Keratinocyte (primary cell): ENCODE results near the gene TXNDC5. TPM values are rescaled to one million over a fixed set of nuclear protein-coding genes. Genes with fewer than 3 reads are reported as not detected.

Experiments used
- DNase-seq: peaks from one replicate; pipeline ENCODE4 v3.0.0-alpha.2; 2011; ENCODE audit warnings: low read depth, missing footprints, low spot score
- FAIRE-seq: peaks from 2 replicates; lab custom pipeline; 2011; peaks lifted over from hg19 to GRCh38; lab: Jason Lieb, UNC
- H2AFZ ChIP-seq: 2 replicates; pipeline ENCODE4 v1.6.0; 2012; ENCODE audit warnings: low read length, control low read depth, inconsistent platforms; ENCODE audit not compliant: control insufficient read depth
- H3K27ac ChIP-seq: 2 replicates; pipeline ENCODE4 v1.5.1; 2011; ENCODE audit warnings: low read length; ENCODE audit not compliant: control insufficient read depth, insufficient read depth
- H3K27me3 ChIP-seq: 3 replicates; pipeline ENCODE4 v1.6.0; 2011; ENCODE audit warnings: low read length; ENCODE audit not compliant: control insufficient read depth, insufficient read depth; ENCODE audit errors: extremely low read depth
- H3K36me3 ChIP-seq, 2 experiments: 2 replicates in 1 of 2; 3 replicates in 1 of 2; pipeline ENCODE4 v1.5.1; 2011; ENCODE audit warnings: low read length in 2 of 2, mild to moderate bottlenecking in 1 of 2; ENCODE audit not compliant: control insufficient read depth in 2 of 2, insufficient read depth in 2 of 2; ENCODE audit errors: extremely low read depth in 1 of 2
- H3K4me1 ChIP-seq: 3 replicates; pipeline ENCODE4 v1.5.1; 2011; ENCODE audit warnings: low read length; ENCODE audit not compliant: control insufficient read depth, insufficient read depth; ENCODE audit errors: extremely low read depth
- H3K4me2 ChIP-seq: 3 replicates; pipeline ENCODE4 v1.6.0; 2011; ENCODE audit warnings: low read depth, low read length; ENCODE audit not compliant: control insufficient read depth, insufficient read depth; ENCODE audit errors: extremely low read depth
- H3K4me3 ChIP-seq, 3 experiments: fragments of 200-600 bp in 1 of 3; sonication (generic) in 1 of 3; 2 replicates in 2 of 3; 3 replicates in 1 of 3; pipeline ENCODE4 v1.5.1; 2011 to 2016; ENCODE audit warnings: low read length in 3 of 3, mild to moderate bottlenecking in 3 of 3, control low read depth in 2 of 3, inconsistent platforms in 1 of 3, low read depth in 1 of 3, mixed read lengths in 1 of 3, mixed run types in 1 of 3, moderate library complexity in 1 of 3; ENCODE audit not compliant: control insufficient read depth in 2 of 3, insufficient read depth in 2 of 3; ENCODE audit errors: extremely low read depth in 1 of 3
- H3K79me2 ChIP-seq: 2 replicates; pipeline ENCODE4 v1.6.0; 2012; ENCODE audit warnings: low read length; ENCODE audit not compliant: control insufficient read depth, insufficient read depth
- H3K9ac ChIP-seq: 3 replicates; pipeline ENCODE4 v1.6.0; 2011; ENCODE audit warnings: low read length; ENCODE audit not compliant: control insufficient read depth, insufficient read depth; ENCODE audit errors: extremely low read depth
- H3K9me1 ChIP-seq: 3 replicates; pipeline ENCODE4 v1.6.0; 2011; ENCODE audit warnings: low read length; ENCODE audit not compliant: control insufficient read depth, insufficient read depth; ENCODE audit errors: extremely low read depth
- H3K9me3 ChIP-seq: 2 replicates; pipeline ENCODE4 v1.5.1; 2012; ENCODE audit warnings: low read depth, low read length; ENCODE audit not compliant: control insufficient read depth
- H4K20me1 ChIP-seq: 3 replicates; pipeline ENCODE4 v1.6.0; 2011; ENCODE audit warnings: low read length; ENCODE audit not compliant: control insufficient read depth, insufficient read depth; ENCODE audit errors: extremely low read depth
- EZH2 ChIP-seq: IDR thresholded peaks from one replicate; pipeline ENCODE4 v1.6.1; 2012; ENCODE audit warnings: inconsistent platforms, mild to moderate bottlenecking, low read length, moderate library complexity
- dilution Hi-C: fragments of 300-500 bp; cut with MboI; formaldehyde crosslinking; loops from one replicate; pipeline ENCODE4 v1.7.0; 2020; ENCODE audit warnings: low sequenced_read_pairs; ENCODE audit not compliant: extremely low pct_ligation_motif_present
- polyA plus RNA-seq, 5 experiments: library from polyadenylated mRNA; depleted of rRNA in 3 of 5; stranded (reverse) in 3 of 5; stranded (forward) in 1 of 5; unstranded in 1 of 5; fragments of >200 nt; gene quantifications; 1 replicate in 1 of 5; 2 replicates in 3 of 5; 3 replicates in 1 of 5; pipeline versions ENCODE4 v1.2.1 to v1.2.3, GENCODE V29; 2011 to 2012; ENCODE audit warnings: missing spikeins in 2 of 5, low read depth in 1 of 5, low replicate concordance in 1 of 5
- TF ChIP-seq, protein P1 (sequence below), 3 experiments: IDR thresholded peaks in 1 of 3; conservative IDR thresholded peaks in 1 of 3; optimal IDR thresholded peaks in 1 of 3; 2 replicates in 2 of 3; 3 replicates in 1 of 3; pipeline versions ENCODE3 to v1.5.1; 2011; ENCODE audit warnings: low read length in 3 of 3, mild to moderate bottlenecking in 3 of 3, moderate library complexity in 2 of 3, control low read depth in 1 of 3, inconsistent platforms in 1 of 3; ENCODE audit not compliant: insufficient read depth in 2 of 3; ENCODE audit errors: extremely low read depth in 1 of 3

TXNDC5 gene
- polyA plus RNA-seq, 1 donor (not counting 4 experiments of a cell fraction or from before 2014, with no cell fraction given), result 112 TPM

DNA sequence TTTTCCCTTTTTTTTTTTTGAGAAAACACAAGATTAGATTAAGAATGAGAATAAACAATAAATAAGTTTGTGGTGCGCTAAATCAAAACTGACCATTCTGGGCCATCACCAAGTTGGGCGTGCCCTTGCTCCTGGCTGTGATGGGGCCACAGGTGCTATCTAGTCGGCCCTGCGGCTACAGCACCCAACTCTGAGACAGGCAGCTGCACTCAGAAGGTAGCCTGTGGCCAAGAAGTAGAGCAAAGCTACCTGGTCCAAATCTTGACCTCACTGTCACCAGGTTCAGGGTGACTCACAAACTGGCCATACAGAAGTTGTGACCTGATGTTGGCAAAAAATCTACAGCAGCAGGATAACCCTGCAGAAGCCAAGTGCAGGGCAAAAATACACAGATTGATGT, 3.4 kb downstream of the TXNDC5 start:
- Histone ChIP-seq H3K27ac (no peak overlapping the region), H2AFZ (no peak overlapping the region), H3K79me2 (peaks cover 45% of the 10 kb centered on the region), H3K4me2 (no peak overlapping the region), H3K4me3 (no peak overlapping the region), H3K9ac (no peak overlapping the region), H3K27me3 (no peaks in the 10 kb centered on the region), H3K4me1 (peaks cover 11% of the 10 kb centered on the region), H3K9me3 (no peaks in the 10 kb centered on the region), H4K20me1 (no peaks in the 10 kb centered on the region), H3K9me1 (no peaks in the 10 kb centered on the region), H3K36me3 (peaks cover 6 to 22% of the 10 kb centered on the region in 2 experiments)
- TF ChIP-seq EZH2, result no peak
- TF ChIP-seq, protein P1, sequence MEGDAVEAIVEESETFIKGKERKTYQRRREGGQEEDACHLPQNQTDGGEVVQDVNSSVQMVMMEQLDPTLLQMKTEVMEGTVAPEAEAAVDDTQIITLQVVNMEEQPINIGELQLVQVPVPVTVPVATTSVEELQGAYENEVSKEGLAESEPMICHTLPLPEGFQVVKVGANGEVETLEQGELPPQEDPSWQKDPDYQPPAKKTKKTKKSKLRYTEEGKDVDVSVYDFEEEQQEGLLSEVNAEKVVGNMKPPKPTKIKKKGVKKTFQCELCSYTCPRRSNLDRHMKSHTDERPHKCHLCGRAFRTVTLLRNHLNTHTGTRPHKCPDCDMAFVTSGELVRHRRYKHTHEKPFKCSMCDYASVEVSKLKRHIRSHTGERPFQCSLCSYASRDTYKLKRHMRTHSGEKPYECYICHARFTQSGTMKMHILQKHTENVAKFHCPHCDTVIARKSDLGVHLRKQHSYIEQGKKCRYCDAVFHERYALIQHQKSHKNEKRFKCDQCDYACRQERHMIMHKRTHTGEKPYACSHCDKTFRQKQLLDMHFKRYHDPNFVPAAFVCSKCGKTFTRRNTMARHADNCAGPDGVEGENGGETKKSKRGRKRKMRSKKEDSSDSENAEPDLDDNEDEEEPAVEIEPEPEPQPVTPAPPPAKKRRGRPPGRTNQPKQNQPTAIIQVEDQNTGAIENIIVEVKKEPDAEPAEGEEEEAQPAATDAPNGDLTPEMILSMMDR (optimal IDR thresholded peaks at IDR 0.05 in 1 of 3, IDR thresholded peaks at IDR 0.05 in 1 of 3, conservative IDR thresholded peaks at IDR 0.05 in 1 of 3; ENCODE audit: extremely low read depth in 1 of 3, insufficient read depth in 2 of 3, low read length in 3 of 3), result no peak
- DNase-seq (no peak), FAIRE-seq (no peak)
- dilution Hi-C loops, result no loop called here

DNA sequence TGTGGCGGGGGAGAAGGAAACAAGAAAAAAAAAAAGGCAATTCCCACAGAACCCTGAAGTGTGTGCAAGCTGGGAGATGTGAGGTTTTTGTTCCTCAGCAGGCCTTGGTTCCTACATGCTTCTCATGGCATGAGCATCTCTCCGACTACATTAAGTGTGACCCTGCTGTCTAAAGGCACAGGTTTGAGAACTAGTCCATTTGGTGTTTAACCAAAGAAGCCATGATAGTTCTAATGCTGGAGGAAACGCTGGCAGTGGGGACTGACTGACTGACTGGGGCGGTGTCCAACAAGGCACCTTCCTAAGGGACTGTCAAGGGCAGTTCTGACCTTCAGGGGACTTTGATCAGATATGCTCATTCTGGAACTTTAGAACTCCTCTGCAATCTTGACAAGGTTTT, 3.8 kb downstream of the TXNDC5 start:
- TF ChIP-seq EZH2, result no peak
- TF ChIP-seq, protein P1 (optimal IDR thresholded peaks at IDR 0.05 in 1 of 3, IDR thresholded peaks at IDR 0.05 in 1 of 3, conservative IDR thresholded peaks at IDR 0.05 in 1 of 3; ENCODE audit: extremely low read depth in 1 of 3, insufficient read depth in 2 of 3, low read length in 3 of 3), result no peak
- Histone ChIP-seq H3K79me2 (peaks cover 45% of the 10 kb centered on the region), H3K36me3 (peaks cover 8 to 22% of the 10 kb centered on the region in 2 experiments), H3K4me1 (peaks cover 9% of the 10 kb centered on the region), H3K4me2 (no peak overlapping the region), H3K9me3 (no peaks in the 10 kb centered on the region), H3K4me3 (no peak overlapping the region), H4K20me1 (no peaks in the 10 kb centered on the region), H3K9me1 (no peaks in the 10 kb centered on the region), H2AFZ (no peak overlapping the region), H3K9ac (no peak overlapping the region), H3K27ac (no peak overlapping the region), H3K27me3 (no peaks in the 10 kb centered on the region)
- FAIRE-seq (no peak), DNase-seq (no peak)
- dilution Hi-C loops, result no loop called here
